HepG2 (cell line): Measurements from ENCODE around the gene BHLHA9. TPM values are rescaled to one million over a fixed set of nuclear protein-coding genes. Genes with fewer than 3 reads are reported as not detected.

ENCODE experiments used
- ATAC-seq: fragments of 200-7000 bp; cut with Tn5 transposase; 3 replicates; pipeline ENCODE4 v1.9.1; 2020; ENCODE audit warnings: mild to moderate bottlenecking, moderate library complexity
- BruUV-seq: library from RNA; stranded (reverse); fragments of 400-500 nt; replicated peaks from 2 replicates; lab custom pipeline; 2021; lab: Mats Ljungman, UMichigan
- CTCF ChIA-PET: fragments of 300-600 bp; formaldehyde crosslinking; extraction: SDS; loops from one replicate; lab custom pipeline; 2021; ENCODE audit warnings: low total read pairs, inconsistent platforms, low intra/inter-chr PET ratio; lab: Yijun Ruan, JAX
- POLR2A ChIA-PET: fragments of 350-600 bp; sonication (Branson Sonifier 250); formaldehyde crosslinking; loops from one replicate; lab custom pipeline; 2020; ENCODE audit warnings: antibody characterized with exemption, inconsistent platforms; lab: Yijun Ruan, JAX
- DNase-seq: peaks from one replicate; pipeline ENCODE4 v3.0.0-alpha.2; 2015; ENCODE audit warnings: low spot score
- FAIRE-seq: peaks from 3 replicates; lab custom pipeline; 2011; peaks lifted over from hg19 to GRCh38; lab: Jason Lieb, UNC
- H2AFZ ChIP-seq: one replicate; pipeline ENCODE4 v1.6.1; 2011; ENCODE audit warnings: low read length, inconsistent platforms
- H3K27ac ChIP-seq: fragments of 300-600 bp; 3 replicates; pipeline ENCODE4 v1.8.0; 2011; ENCODE audit warnings: mixed run types, mild to moderate bottlenecking, mixed read lengths, low read length, inconsistent platforms; ENCODE audit not compliant: insufficient read depth; ENCODE audit errors: extremely low read length
- H3K27me3 ChIP-seq, 2 experiments: fragments of 200-600 bp in 1 of 2; 2 replicates in 1 of 2; 3 replicates in 1 of 2; pipeline versions ENCODE4 v1.6.0 to v1.8.0; 2011; ENCODE audit warnings: low read length in 2 of 2, mild to moderate bottlenecking in 2 of 2, moderate library complexity in 2 of 2, inconsistent platforms in 1 of 2; ENCODE audit not compliant: insufficient read depth in 2 of 2, control insufficient read depth in 1 of 2
- H3K36me3 ChIP-seq, 2 experiments: fragments of 200-600 bp in 1 of 2; replicated peaks in 1 of 2; 2 replicates in 1 of 2; 3 replicates in 1 of 2; pipeline versions ENCODE4 v1.5.1 to v1.8.0; 2011; ENCODE audit warnings: low read length in 2 of 2, inconsistent platforms in 1 of 2; ENCODE audit not compliant: insufficient read depth in 2 of 2, control insufficient read depth in 1 of 2
- H3K4me1 ChIP-seq: 2 replicates; pipeline ENCODE4 v1.5.1; 2012; ENCODE audit warnings: low read length, inconsistent platforms; ENCODE audit not compliant: insufficient read depth
- H3K4me2 ChIP-seq: 2 replicates; pipeline ENCODE4 v1.6.0; 2011; ENCODE audit warnings: low read depth, low read length, inconsistent platforms
- H3K4me3 ChIP-seq, 3 experiments: fragments of 200-600 bp in 1 of 3; sonication (generic), shearing (Covaris generic) in 1 of 3; replicated peaks in 1 of 3; 2 replicates each; pipeline ENCODE4 v1.5.1; 2011 to 2016; ENCODE audit warnings: low read length in 3 of 3, inconsistent platforms in 2 of 3, low read depth in 2 of 3, mild to moderate bottlenecking in 2 of 3, control low read depth in 1 of 3, mixed read lengths in 1 of 3; ENCODE audit not compliant: insufficient read depth in 1 of 3
- H3K79me2 ChIP-seq: one replicate; pipeline ENCODE4 v1.6.1; 2011; ENCODE audit warnings: low read length, inconsistent platforms; ENCODE audit not compliant: insufficient read depth
- H3K9ac ChIP-seq: 2 replicates; pipeline ENCODE4 v1.6.0; 2011; ENCODE audit warnings: mild to moderate bottlenecking, low read depth, low read length, inconsistent platforms; ENCODE audit not compliant: insufficient read depth
- H3K9me3 ChIP-seq: 2 replicates; pipeline ENCODE4 v1.5.1; 2012; ENCODE audit warnings: mild to moderate bottlenecking, low read length
- H4K20me1 ChIP-seq: 2 replicates; pipeline ENCODE4 v1.6.0; 2011; ENCODE audit warnings: inconsistent platforms, mild to moderate bottlenecking, low read length, moderate library complexity; ENCODE audit not compliant: insufficient read depth
- DNMT3B ChIP-seq: conservative IDR thresholded peaks from 2 replicates; pipeline ENCODE4 v1.6.1; 2016; ENCODE audit warnings: missing biosample characterization, control low read depth
- FUBP1 ChIP-seq: sonication (generic); formaldehyde crosslinking; IDR thresholded peaks from 2 replicates; pipeline ENCODE4 v1.5.1; 2020; ENCODE audit warnings: missing genetic modification reagents, mild to moderate bottlenecking, borderline replicate concordance
- HDAC1 ChIP-seq: sonication (generic); formaldehyde crosslinking; IDR thresholded peaks from 2 replicates; pipeline ENCODE4 v1.5.1; 2020; ENCODE audit warnings: mild to moderate bottlenecking, missing genetic modification reagents
- HNF1B ChIP-seq: sonication (generic); formaldehyde crosslinking; IDR thresholded peaks from 2 replicates; pipeline ENCODE4 v1.5.1; 2020; ENCODE audit warnings: mild to moderate bottlenecking, moderate library complexity, missing genetic modification reagents
- IRF2 ChIP-seq: IDR thresholded peaks from 2 replicates; pipeline ENCODE4 v1.6.1; 2018; ENCODE audit warnings: missing genetic modification reagents, missing compliant biosample characterization
- MED8 ChIP-seq: sonication (generic); formaldehyde crosslinking; IDR thresholded peaks from 2 replicates; pipeline ENCODE4 v1.8.1; 2023; ENCODE audit warnings: mild to moderate bottlenecking, missing genetic modification reagents; ENCODE audit not compliant: insufficient replicate concordance
- NFAT5 ChIP-seq: sonication (generic); formaldehyde crosslinking; IDR thresholded peaks from 2 replicates; pipeline ENCODE4 v1.4.0; 2020; ENCODE audit warnings: missing genetic modification reagents
- NFIC ChIP-seq: IDR thresholded peaks from 2 replicates; pipeline ENCODE4 v1.6.1; 2012; ENCODE audit warnings: mild to moderate bottlenecking, low read length, inconsistent platforms
- SNAPC2 ChIP-seq: sonication (generic); formaldehyde crosslinking; IDR thresholded peaks from 2 replicates; pipeline ENCODE4 v1.8.1; 2022; ENCODE audit warnings: mild to moderate bottlenecking, missing genetic modification reagents
- TRAFD1 ChIP-seq: sonication (generic); formaldehyde crosslinking; IDR thresholded peaks from 2 replicates; pipeline ENCODE4 v1.5.1; 2020; ENCODE audit warnings: missing genetic modification reagents, mild to moderate bottlenecking, borderline replicate concordance
- ZNF225 ChIP-seq: sonication (generic); formaldehyde crosslinking; IDR thresholded peaks from 2 replicates; pipeline ENCODE4 v1.4.0; 2020; ENCODE audit warnings: mild to moderate bottlenecking, missing genetic modification reagents
- ZNF567 ChIP-seq: sonication (generic); formaldehyde crosslinking; IDR thresholded peaks from 2 replicates; pipeline ENCODE4 v1.8.1; 2023; ENCODE audit warnings: mild to moderate bottlenecking, missing genetic modification reagents, borderline replicate concordance
- ZSCAN30 ChIP-seq: sonication (generic); formaldehyde crosslinking; IDR thresholded peaks from 2 replicates; pipeline ENCODE4 v1.5.0; 2020; ENCODE audit warnings: mild to moderate bottlenecking, missing genetic modification reagents
- WGBS: methylation state at CpG from one replicate; pipeline ENCODE4 v1.1.6; 2017; ENCODE audit warnings: low lambda C conversion rate; 5-methylcytosine and 5-hydroxymethylcytosine counted together
- in situ Hi-C: cut with HindIII; loops from 2 replicates; pipeline ENCODE4 v1.10.0; 2017; ENCODE audit warnings: low pct_unique_long_range_greater_than_20kb; ENCODE audit not compliant: extremely low pct_ligation_motif_present
- intact Hi-C: fragments of 100-400 bp; cut with micrococcal nuclease; formaldehyde crosslinking; loops from one replicate; pipeline ENCODE4 v1.10.0; 2022; ENCODE audit not compliant: unreplicated experiment
- polyA plus RNA-seq, 8 experiments: library from polyadenylated mRNA; depleted of rRNA in 3 of 8; stranded (reverse) in 7 of 8; unstranded in 1 of 8; fragments of >200 nt; fragmentation: Illumina TruSeq in 4 of 8; extraction: Trizol in 4 of 8; gene quantifications; 2 replicates each; pipeline versions ENCODE4 v1.2.1 to v1.2.3, GENCODE V29; 2011 to 2016; ENCODE audit warnings: low read depth in 4 of 8, missing spikeins in 1 of 8, mixed read lengths in 1 of 8; ENCODE audit not compliant: insufficient read depth in 1 of 8
- total RNA-seq, 5 experiments: library from RNA; depleted of rRNA; stranded (reverse); fragments of >200 nt; fragmentation: Illumina TruSeq; extraction: Trizol; gene quantifications; 2 replicates each; pipeline ENCODE4 v1.2.3, GENCODE V29; 2016; ENCODE audit warnings: low read depth in 1 of 5

The BHLHA9 gene
- total and polyA plus RNA-seq, 2 of the 13 experiments (the other 11 are each of a cell fraction or from before 2014, with no cell fraction given), result not detected

GRCh38 chr17:1267471-1267943 lies 2.7 kb upstream of the BHLHA9 start (continued):
- TF ChIP-seq NFAT5 (CRISPR knock-in tag) (no peak), DNMT3B (CRISPR knock-in tag) (no peak), HNF1B (peak; percentile 82; the same call in 1 of the 2 replicates), NFIC (no peak), SNAPC2 (CRISPR knock-in tag) (no peak), ZNF567 (CRISPR knock-in tag) (no peak)

GRCh38 chr17:1271030-1271423 lies 783 bp downstream of the BHLHA9 start:
- H3K36me3 ChIP-seq, result no peaks in the 10 kb centered on the region
- H3K27ac ChIP-seq, result no peak overlapping the region
- H3K9ac ChIP-seq, result no peak overlapping the region
- intact Hi-C loops, result no loop called here
- no peak overlapping the region for H3K4me3 ChIP-seq
- H3K4me2 ChIP-seq, result no peak overlapping the region
- H3K79me2 ChIP-seq, result no peaks in the 10 kb centered on the region
- DNase-seq, result no peak
- H2AFZ ChIP-seq, result no peak overlapping the region
- FAIRE-seq, result no peak
- no peaks in the 10 kb centered on the region for H3K9me3 ChIP-seq
- POLR2A ChIA-PET, result no interaction called here
- H3K4me1 ChIP-seq, result peaks cover 21% of the 10 kb centered on the region
- CTCF ChIA-PET, result no interaction called here
- no CpG with 5 or more reads among the region's 42 CpGs for WGBS
- peaks cover 5 to 49% of the 10 kb centered on the region in 2 experiments for H3K27me3 ChIP-seq
- no peaks in the 10 kb centered on the region for H4K20me1 ChIP-seq
- in situ Hi-C loops, result loop anchor here (5.0 to 10.0 kb wide), 2 partner anchors 61 to 244 kb away; partner anchors contain the start of gene INPP5K
- no TSS peak for BruUV-seq
- no peak for ATAC-seq
- no peak for TF ChIP-seq ZNF225 (CRISPR knock-in tag)
- no peak for TF ChIP-seq TRAFD1
- TF ChIP-seq FUBP1 (CRISPR knock-in tag), result no peak
- no peak for TF ChIP-seq HDAC1 (CRISPR knock-in tag)
- no peak for TF ChIP-seq ZSCAN30 (CRISPR knock-in tag)
- no peak for TF ChIP-seq IRF2 (CRISPR knock-in tag)
- TF ChIP-seq MED8 (CRISPR knock-in tag), result no peak
